PC-3 (cell line): ENCODE results near the gene PRICKLE1. TPM values are rescaled to one million over a fixed set of nuclear protein-coding genes. Genes with fewer than 3 reads are reported as not detected.
A peak's percentile ranks its signal among the peaks of the same experiment; 100 is the strongest.

Source experiments
- ATAC-seq: fragments of 200-7000 bp; cut with Tn5 transposase; 2 replicates; pipeline ENCODE4 v1.9.1; 2020; ENCODE audit warnings: mild to moderate bottlenecking, moderate library complexity
- BruUV-seq: library from RNA; stranded (reverse); fragments of 400-500 nt; replicated peaks from 2 replicates; lab custom pipeline; 2021; lab: Mats Ljungman, UMichigan
- CTCF ChIA-PET: fragments of 300-600 bp; sonication (Branson Sonifier 250); formaldehyde crosslinking; loops from one replicate; lab custom pipeline; 2022; ENCODE audit warnings: antibody characterized with exemption; lab: Charles Lee
- POLR2A ChIA-PET: fragments of 300-600 bp; sonication (Branson Sonifier 250); formaldehyde crosslinking; loops from one replicate; lab custom pipeline; 2022; ENCODE audit warnings: antibody characterized with exemption; ENCODE audit not compliant: unreplicated experiment; lab: Charles Lee
- DNase-seq: peaks from one replicate; pipeline ENCODE4 v3.0.0-alpha.2; 2015
- H2AFZ ChIP-seq: fragments of 300-600 bp; sonication (generic); 2 replicates; pipeline ENCODE4 v1.6.0; 2016; ENCODE audit warnings: antibody characterized with exemption, low read length
- H3F3A ChIP-seq: fragments of 300-600 bp; sonication (generic); one replicate; pipeline ENCODE4 v1.6.0; 2017; ENCODE audit warnings: antibody characterized with exemption, low read length, control low read depth, mild to moderate bottlenecking; ENCODE audit not compliant: unreplicated experiment
- H3K27ac ChIP-seq: fragments of 300-600 bp; sonication (generic); 2 replicates; pipeline ENCODE4 v1.5.1; 2016; ENCODE audit warnings: mild to moderate bottlenecking, low read length
- H3K27me3 ChIP-seq: fragments of 300-600 bp; sonication (generic); 2 replicates; pipeline ENCODE4 v1.6.1; 2016; ENCODE audit warnings: low read length, mixed read lengths
- H3K36me3 ChIP-seq: fragments of 300-600 bp; sonication (generic); 2 replicates; pipeline ENCODE4 v1.6.1; 2016; ENCODE audit warnings: low read depth, mixed run types, low read length, mixed read lengths
- H3K4me1 ChIP-seq: fragments of 300-600 bp; sonication (generic); 2 replicates; pipeline ENCODE4 v1.5.1; 2016; ENCODE audit warnings: low read length; ENCODE audit not compliant: insufficient read depth
- H3K4me2 ChIP-seq: fragments of 300-600 bp; sonication (generic); 2 replicates; pipeline ENCODE4 v1.6.0; 2016; ENCODE audit warnings: low read length
- H3K4me3 ChIP-seq: fragments of 300-600 bp; sonication (generic); 2 replicates; pipeline ENCODE4 v1.5.1; 2016; ENCODE audit warnings: mild to moderate bottlenecking, low read length, mixed read lengths
- H3K79me2 ChIP-seq: fragments of 300-600 bp; sonication (generic); 2 replicates; pipeline ENCODE4 v1.6.1; 2017; ENCODE audit warnings: low read length, mixed read lengths
- H3K9ac ChIP-seq: fragments of 300-600 bp; sonication (generic); 2 replicates; pipeline ENCODE4 v1.6.0; 2016; ENCODE audit warnings: mild to moderate bottlenecking, low read length
- H3K9me2 ChIP-seq: fragments of 300-600 bp; sonication (generic); replicated peaks from 2 replicates; pipeline ENCODE4 v1.6.1; 2016; ENCODE audit warnings: mixed run types, low read length, mixed read lengths
- H3K9me3 ChIP-seq: fragments of 300-600 bp; sonication (generic); 2 replicates; pipeline ENCODE4 v1.6.1; 2016; ENCODE audit warnings: low read length, mixed read lengths
- H4K20me1 ChIP-seq: fragments of 300-600 bp; sonication (generic); 2 replicates; pipeline ENCODE4 v1.6.1; 2016; ENCODE audit warnings: low read length, mixed read lengths
- CTCF ChIP-seq: fragments of 300-600 bp; sonication (generic); conservative IDR thresholded peaks from 2 replicates; pipeline ENCODE4 v1.5.1; 2017; ENCODE audit warnings: antibody characterized with exemption, low read depth, mild to moderate bottlenecking, low read length
- EZH2 ChIP-seq: fragments of 300-600 bp; sonication (generic); IDR thresholded peaks from one replicate; pipeline ENCODE4 v1.6.1; 2017; ENCODE audit warnings: antibody characterized with exemption, mild to moderate bottlenecking, low read length; ENCODE audit not compliant: unreplicated experiment
- EZH2phosphoT487 ChIP-seq: fragments of 300-600 bp; sonication (generic); IDR thresholded peaks from 2 replicates; pipeline ENCODE4 v1.6.1; 2018; ENCODE audit warnings: mild to moderate bottlenecking, antibody characterized with exemption, low read length, borderline replicate concordance
- intact Hi-C: fragments of 100-400 bp; cut with micrococcal nuclease; formaldehyde crosslinking; loops from 2 replicates; pipeline ENCODE4 v1.9.0; 2023
- total RNA-seq: library from RNA; depleted of rRNA; stranded (reverse); fragments of >200 nt; gene quantifications from 2 replicates; pipeline ENCODE4 v1.2.3, GENCODE V29; 2014

The PRICKLE1 gene
- total RNA-seq, 1 experiment from 2014 or later: 17.2 TPM

GRCh38 chr12:42612231-42612613 lies 22.7 kb upstream of the PRICKLE1 start:
- DNase-seq (no peak), ATAC-seq (no peak; the same call in 1 of the 2 replicates)
- H3K27me3 ChIP-seq: no peaks in the 10 kb centered on the region
- H3K27ac ChIP-seq: no peak overlapping the region
- H3F3A ChIP-seq: no peaks in the 10 kb centered on the region
- H3K9me2 ChIP-seq: no peaks in the 10 kb centered on the region
- POLR2A ChIA-PET: no interaction called here
- H3K9ac ChIP-seq: no peak overlapping the region
- no peak overlapping the region for H2AFZ ChIP-seq
- H3K36me3 ChIP-seq: no peaks in the 10 kb centered on the region
- TF ChIP-seq CTCF (no peak), EZH2phosphoT487 (no peak), EZH2 (no peak)
- H3K79me2 ChIP-seq: no peaks in the 10 kb centered on the region
- BruUV-seq: no TSS peak
- CTCF ChIA-PET: no interaction called here
- no peaks in the 10 kb centered on the region for H3K4me1 ChIP-seq
- H3K9me3 ChIP-seq: peaks cover 10% of the 10 kb centered on the region; the same call in 1 of the 2 replicates
- no peak overlapping the region for H3K4me2 ChIP-seq
- no peak overlapping the region for H3K4me3 ChIP-seq
- intact Hi-C loops: no loop called here
- H4K20me1 ChIP-seq: no peaks in the 10 kb centered on the region

GRCh38 chr12:42611571-42612230 lies 22.2 kb upstream of the PRICKLE1 start:
- no peak overlapping the region for H3K27ac ChIP-seq
- H3F3A ChIP-seq: no peaks in the 10 kb centered on the region
- ChIA-PET POLR2A (no interaction called here), CTCF (no interaction called here)
- no peaks in the 10 kb centered on the region for H3K9me2 ChIP-seq
- no peak overlapping the region for H2AFZ ChIP-seq
- no peak overlapping the region for H3K9ac ChIP-seq
- no TSS peak for BruUV-seq
- H3K4me3 ChIP-seq: no peak overlapping the region
- TF ChIP-seq CTCF (no peak), EZH2 (no peak), EZH2phosphoT487 (no peak)
- DNase-seq: peak; percentile 12
- no peak overlapping the region for H3K4me2 ChIP-seq
- H3K9me3 ChIP-seq: peaks cover 6% of the 10 kb centered on the region; the same call in 1 of the 2 replicates
- H3K36me3 ChIP-seq: no peaks in the 10 kb centered on the region
- intact Hi-C loops: no loop called here
- H3K4me1 ChIP-seq: peaks cover 2% of the 10 kb centered on the region; the same call in 1 of the 2 replicates
- H4K20me1 ChIP-seq: no peaks in the 10 kb centered on the region
- no peaks in the 10 kb centered on the region for H3K27me3 ChIP-seq
- no peaks in the 10 kb centered on the region for H3K79me2 ChIP-seq
- ATAC-seq: no peak

- intact Hi-C loops: no loop called here
- H3K9me2 ChIP-seq: no peaks in the 10 kb centered on the region
- no TSS peak for BruUV-seq
- H2AFZ ChIP-seq: no peak overlapping the region
- DNase-seq (peak; percentile 43), ATAC-seq (no peak)
- no peak overlapping the region for H3K4me3 ChIP-seq
- no peaks in the 10 kb centered on the region for H3K27me3 ChIP-seq
- H3K9ac ChIP-seq: no peak overlapping the region
- H3K36me3 ChIP-seq: no peaks in the 10 kb centered on the region
- H3K79me2 ChIP-seq: no peaks in the 10 kb centered on the region
- CTCF ChIA-PET: no interaction called here
- POLR2A ChIA-PET: no interaction called here
- no peak overlapping the region for H3K4me2 ChIP-seq
- H3K27ac ChIP-seq: no peak overlapping the region
- H3F3A ChIP-seq: no peaks in the 10 kb centered on the region
- H3K9me3 ChIP-seq: no peaks in the 10 kb centered on the region
- peaks cover 3% of the 10 kb centered on the region; the same call in 1 of the 2 replicates for H3K4me1 ChIP-seq
- no peak for TF ChIP-seq EZH2phosphoT487
- no peak for TF ChIP-seq CTCF
- TF ChIP-seq EZH2: no peak
- H4K20me1 ChIP-seq: no peaks in the 10 kb centered on the region
These were observed 20.1 kb upstream of the PRICKLE1 start for GRCh38 chr12:42609605-42610004.
